Astrocyte (in vitro differentiated cells and primary cell): ENCODE data around the gene TAF1B. TPM values are rescaled to one million over a fixed set of nuclear protein-coding genes. Genes with fewer than 3 reads are reported as not detected.
"Not testable (repeated sequence)": the region's sequence is repeated elsewhere in the genome, so short reads cannot be mapped to it uniquely, and the experiment has no call there.

ENCODE experiments used
- DNase-seq: peaks from one replicate; pipeline ENCODE4 v3.0.0-alpha.2; 2010; ENCODE audit warnings: low read depth
- FAIRE-seq: peaks from 2 replicates; lab custom pipeline; 2011; peaks lifted over from hg19 to GRCh38; lab: Jason Lieb, UNC
- H2AFZ ChIP-seq: 2 replicates; pipeline ENCODE4 v1.6.0; 2012; ENCODE audit warnings: low read depth, low read length, inconsistent platforms
- H3K27ac ChIP-seq: 2 replicates; pipeline ENCODE4 v1.5.1; 2011; ENCODE audit warnings: low read depth, low read length, inconsistent platforms
- H3K27me3 ChIP-seq: 2 replicates; pipeline ENCODE4 v1.6.0; 2011; ENCODE audit warnings: low read length, inconsistent platforms; ENCODE audit not compliant: insufficient read depth
- H3K36me3 ChIP-seq: 2 replicates; pipeline ENCODE4 v1.5.1; 2011; ENCODE audit warnings: low read length, inconsistent platforms; ENCODE audit not compliant: insufficient read depth
- H3K4me1 ChIP-seq: 2 replicates; pipeline ENCODE4 v1.5.1; 2011; ENCODE audit warnings: low read length, inconsistent platforms; ENCODE audit not compliant: insufficient read depth
- H3K4me2 ChIP-seq: 2 replicates; pipeline ENCODE4 v1.6.0; 2012; ENCODE audit warnings: low read length, inconsistent platforms
- H3K4me3 ChIP-seq: 2 replicates; pipeline ENCODE4 v1.5.1; 2011; ENCODE audit warnings: low read depth, mild to moderate bottlenecking, low read length, inconsistent platforms; ENCODE audit not compliant: insufficient read depth
- H3K79me2 ChIP-seq: 2 replicates; pipeline ENCODE4 v1.6.0; 2012; ENCODE audit warnings: mild to moderate bottlenecking, low read length, inconsistent platforms; ENCODE audit not compliant: insufficient read depth
- H3K9ac ChIP-seq: 2 replicates; pipeline ENCODE4 v1.6.0; 2012; ENCODE audit warnings: mild to moderate bottlenecking, low read length, inconsistent platforms
- H3K9me3 ChIP-seq: 2 replicates; pipeline ENCODE4 v1.5.1; 2012; ENCODE audit warnings: low read depth, mild to moderate bottlenecking, low read length, inconsistent platforms; ENCODE audit not compliant: insufficient read depth
- H4K20me1 ChIP-seq: 2 replicates; pipeline ENCODE4 v1.6.0; 2012; ENCODE audit warnings: low read length, inconsistent platforms; ENCODE audit not compliant: insufficient read depth
- H3K27ac Mint-ChIP-seq: one replicate; pipeline ENCODE4 v1.8.0; 2021; ENCODE audit warnings: mild to moderate bottlenecking, mixed read lengths; ENCODE audit not compliant: unreplicated experiment
- H3K27me3 Mint-ChIP-seq: one replicate; pipeline ENCODE4 v1.8.0; 2021; ENCODE audit warnings: low read depth, mixed read lengths; ENCODE audit not compliant: unreplicated experiment
- H3K36me3 Mint-ChIP-seq: one replicate; pipeline ENCODE4 v1.8.0; 2021; ENCODE audit warnings: low read depth, mixed read lengths; ENCODE audit not compliant: unreplicated experiment
- H3K4me1 Mint-ChIP-seq: one replicate; pipeline ENCODE4 v1.8.0; 2021; ENCODE audit warnings: low read depth, mixed read lengths; ENCODE audit not compliant: unreplicated experiment
- H3K4me3 Mint-ChIP-seq: one replicate; pipeline ENCODE4 v1.8.0; 2021; ENCODE audit warnings: mild to moderate bottlenecking, moderate library complexity, mixed read lengths; ENCODE audit not compliant: unreplicated experiment
- H3K9me3 Mint-ChIP-seq: one replicate; pipeline ENCODE4 v1.8.0; 2021; ENCODE audit warnings: mild to moderate bottlenecking, mixed read lengths; ENCODE audit not compliant: unreplicated experiment
- EZH2 ChIP-seq: IDR thresholded peaks from 2 replicates; pipeline ENCODE4 v1.6.1; 2012; ENCODE audit warnings: mild to moderate bottlenecking, low read length, inconsistent platforms; ENCODE audit not compliant: insufficient read depth
- total RNA-seq: library from RNA; stranded (reverse); gene quantifications from 2 replicates; pipeline ENCODE4 v1.2.1, GENCODE V29; 2021
- TF ChIP-seq, protein P1 (sequence below): IDR thresholded peaks from 2 replicates; pipeline ENCODE4 v1.5.1; 2011; ENCODE audit warnings: low read depth, mild to moderate bottlenecking, inconsistent platforms, low read length, moderate library complexity; ENCODE audit not compliant: insufficient read depth

TAF1B gene
- total RNA-seq, 1 donor from 2014 or later = 14.5 TPM

GRCh38 chr2:9830685-9831410 is 12.4 kb upstream of the TAF1B start:
- no peak for DNase-seq
- Histone ChIP-seq H3K9ac (no peak overlapping the region), H3K4me3 (no peak overlapping the region), H4K20me1 (no peaks in the 10 kb centered on the region), H3K4me2 (no peak overlapping the region), H2AFZ (no peak overlapping the region), H3K36me3 (no peaks in the 10 kb centered on the region), H3K79me2 (no peaks in the 10 kb centered on the region), H3K9me3 (no peaks in the 10 kb centered on the region), H3K27ac (no peak overlapping the region), H3K4me1 (no peaks in the 10 kb centered on the region), H3K27me3 (no peaks in the 10 kb centered on the region)
- TF ChIP-seq, protein P1, sequence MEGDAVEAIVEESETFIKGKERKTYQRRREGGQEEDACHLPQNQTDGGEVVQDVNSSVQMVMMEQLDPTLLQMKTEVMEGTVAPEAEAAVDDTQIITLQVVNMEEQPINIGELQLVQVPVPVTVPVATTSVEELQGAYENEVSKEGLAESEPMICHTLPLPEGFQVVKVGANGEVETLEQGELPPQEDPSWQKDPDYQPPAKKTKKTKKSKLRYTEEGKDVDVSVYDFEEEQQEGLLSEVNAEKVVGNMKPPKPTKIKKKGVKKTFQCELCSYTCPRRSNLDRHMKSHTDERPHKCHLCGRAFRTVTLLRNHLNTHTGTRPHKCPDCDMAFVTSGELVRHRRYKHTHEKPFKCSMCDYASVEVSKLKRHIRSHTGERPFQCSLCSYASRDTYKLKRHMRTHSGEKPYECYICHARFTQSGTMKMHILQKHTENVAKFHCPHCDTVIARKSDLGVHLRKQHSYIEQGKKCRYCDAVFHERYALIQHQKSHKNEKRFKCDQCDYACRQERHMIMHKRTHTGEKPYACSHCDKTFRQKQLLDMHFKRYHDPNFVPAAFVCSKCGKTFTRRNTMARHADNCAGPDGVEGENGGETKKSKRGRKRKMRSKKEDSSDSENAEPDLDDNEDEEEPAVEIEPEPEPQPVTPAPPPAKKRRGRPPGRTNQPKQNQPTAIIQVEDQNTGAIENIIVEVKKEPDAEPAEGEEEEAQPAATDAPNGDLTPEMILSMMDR = no peak
- TF ChIP-seq EZH2 = no peak
- peaks cover 10% of the 10 kb centered on the region for H3K27me3 Mint-ChIP-seq
- H3K4me3 Mint-ChIP-seq = no peak overlapping the region
- FAIRE-seq = no peak
- H3K4me1 Mint-ChIP-seq = no peaks in the 10 kb centered on the region
- no peaks in the 10 kb centered on the region for H3K9me3 Mint-ChIP-seq
- no peak overlapping the region for H3K27ac Mint-ChIP-seq
- H3K36me3 Mint-ChIP-seq = no peaks in the 10 kb centered on the region

GRCh38 chr2:9831670-9832069 is 11.6 kb upstream of the TAF1B start:
- Mint-ChIP-seq H3K9me3 (no peaks in the 10 kb centered on the region), H3K4me1 (peaks cover 3% of the 10 kb centered on the region), H3K36me3 (no peaks in the 10 kb centered on the region), H3K4me3 (no peak overlapping the region), H3K27ac (no peak overlapping the region), H3K27me3 (peaks cover 10% of the 10 kb centered on the region)
- Histone ChIP-seq H3K9ac (no peak overlapping the region), H3K27me3 (no peaks in the 10 kb centered on the region), H3K36me3 (no peaks in the 10 kb centered on the region), H3K27ac (no peak overlapping the region), H4K20me1 (no peaks in the 10 kb centered on the region), H2AFZ (no peak overlapping the region), H3K79me2 (no peaks in the 10 kb centered on the region), H3K9me3 (no peaks in the 10 kb centered on the region), H3K4me1 (no peaks in the 10 kb centered on the region), H3K4me2 (no peak overlapping the region), H3K4me3 (no peak overlapping the region)
- no peak for FAIRE-seq
- TF ChIP-seq EZH2 = no peak
- TF ChIP-seq, protein P1 = no peak
- no peak for DNase-seq

GRCh38 chr2:9832586-9832985 is 10.7 kb upstream of the TAF1B start:
- H3K4me1 Mint-ChIP-seq = peaks cover 5% of the 10 kb centered on the region
- Histone ChIP-seq H3K9me3 (no peaks in the 10 kb centered on the region), H4K20me1 (no peaks in the 10 kb centered on the region), H3K9ac (no peak overlapping the region), H3K79me2 (no peaks in the 10 kb centered on the region), H3K36me3 (no peaks in the 10 kb centered on the region), H3K4me1 (no peaks in the 10 kb centered on the region), H3K27me3 (no peaks in the 10 kb centered on the region), H3K4me2 (no peak overlapping the region), H2AFZ (no peak overlapping the region), H3K27ac (no peak overlapping the region), H3K4me3 (no peak overlapping the region)
- no peak overlapping the region for H3K4me3 Mint-ChIP-seq
- no peak overlapping the region for H3K27ac Mint-ChIP-seq
- TF ChIP-seq, protein P1 = no peak
- TF ChIP-seq EZH2 = no peak
- H3K36me3 Mint-ChIP-seq = no peaks in the 10 kb centered on the region
- no peaks in the 10 kb centered on the region for H3K9me3 Mint-ChIP-seq
- H3K27me3 Mint-ChIP-seq = peaks cover 10% of the 10 kb centered on the region
- no peak for FAIRE-seq
- DNase-seq = peak; percentile 27

- H3K4me3 Mint-ChIP-seq, H3K27me3 Mint-ChIP-seq, H3K9me3 Mint-ChIP-seq: not testable (repeated sequence)
Observed at GRCh38 chr2:9835068-9835467, 8.2 kb upstream of the TAF1B start.

More at GRCh38 chr2:9835068-9835467, 8.2 kb upstream of the TAF1B start:
- not testable (repeated sequence) for H3K4me2 ChIP-seq, FAIRE-seq, H3K36me3 Mint-ChIP-seq, H3K27me3 ChIP-seq, H3K27ac Mint-ChIP-seq, H3K27ac ChIP-seq, H3K4me1 Mint-ChIP-seq, H3K9ac ChIP-seq, DNase-seq, H4K20me1 ChIP-seq, H3K36me3 ChIP-seq, H2AFZ ChIP-seq, H3K4me3 ChIP-seq, H3K79me2 ChIP-seq, H3K9me3 ChIP-seq, H3K4me1 ChIP-seq
